Erythroblast (primary cell): ENCODE data around the gene SDF4.

Source experiments
- GATA1 ChIP-seq: IDR thresholded peaks from 2 replicates; pipeline ENCODE4 v1.6.1; 2011; ENCODE audit warnings: low read depth, mild to moderate bottlenecking, control low read depth, low read length, moderate library complexity
- POLR2A ChIP-seq: IDR thresholded peaks from 2 replicates; pipeline ENCODE4 v1.6.1; 2011; ENCODE audit warnings: mild to moderate bottlenecking, low read length

DNA sequence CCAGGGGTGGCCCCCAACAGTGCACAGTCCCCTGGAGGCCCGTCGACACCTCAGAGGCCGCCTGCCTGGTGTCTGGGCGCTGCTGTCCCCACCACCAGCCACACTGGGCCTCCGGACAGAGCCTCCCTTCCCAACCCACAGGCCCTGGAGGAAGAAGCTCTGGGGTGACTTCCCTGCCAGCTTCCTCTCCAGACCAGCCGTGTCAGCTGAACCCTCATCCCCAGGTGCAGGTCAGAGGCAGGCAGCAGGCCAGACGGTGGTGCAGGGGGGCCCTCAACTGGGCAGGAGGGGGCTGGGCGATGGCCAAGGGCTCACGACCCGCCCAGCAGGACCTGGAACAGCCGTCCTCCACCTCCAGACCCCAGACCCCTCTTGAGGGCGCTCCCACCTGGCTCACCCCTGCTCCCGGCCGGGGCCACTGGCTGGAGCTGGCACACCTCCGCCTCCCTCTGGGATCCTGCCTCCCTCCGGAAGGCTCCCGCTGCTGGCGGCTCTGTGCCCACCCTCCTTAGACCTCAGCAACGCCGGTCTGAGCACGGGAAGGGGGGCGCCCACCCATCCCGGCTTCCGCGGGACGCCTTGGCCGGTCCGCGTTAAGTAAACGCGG, 25.9 kb downstream of the SDF4 start:
- TF ChIP-seq POLR2A (no peak), GATA1 (no peak)
